SK-N-SH (cell line): Measurements from ENCODE around the gene C2CD4C. TPM values are rescaled to one million over a fixed set of nuclear protein-coding genes. Genes with fewer than 3 reads are reported as not detected.

Experiments used
- CTCF ChIA-PET: fragments of 300-600, 350-600 bp; formaldehyde crosslinking; extraction: SDS; loops from one replicate; lab custom pipeline; 2021; lab: Yijun Ruan, JAX
- POLR2A ChIA-PET: fragments of 350-600 bp; sonication (Branson Sonifier 250); formaldehyde crosslinking; extraction: SDS; loops from one replicate; lab custom pipeline; 2020; ENCODE audit warnings: antibody characterized with exemption, inconsistent platforms; lab: Yijun Ruan, JAX
- DNase-seq: peaks from one replicate; pipeline ENCODE4 v3.0.0; 2012
- H2AFZ ChIP-seq: fragments of 200-600 bp; sonication (generic); 2 replicates; pipeline ENCODE4 v1.8.1; 2016; ENCODE audit warnings: antibody characterized with exemption, mild to moderate bottlenecking, low read depth
- H3F3A ChIP-seq: fragments of 200-600 bp; sonication (generic); replicated peaks from 2 replicates; pipeline ENCODE3; 2016; ENCODE audit warnings: antibody characterized with exemption, mild to moderate bottlenecking; ENCODE audit not compliant: insufficient read depth
- H3K27ac ChIP-seq, 2 experiments: fragments of 200-500 bp in 1 of 2; fragments of 200-600 bp in 1 of 2; sonication (Bioruptor generic) in 1 of 2; sonication (generic), shearing (Covaris generic) in 1 of 2; 2 replicates each; pipeline versions ENCODE4 v1.5.1 to v1.6.1; 2014 to 2016; ENCODE audit warnings: low read depth in 2 of 2, inconsistent platforms in 1 of 2, low read length in 1 of 2, mild to moderate bottlenecking in 1 of 2, mixed read lengths in 1 of 2
- H3K27me3 ChIP-seq: fragments of 200-600 bp; sonication (generic), shearing (Covaris generic); 2 replicates; pipeline ENCODE4 v1.6.1; 2016; ENCODE audit warnings: mixed run types; ENCODE audit not compliant: insufficient read depth
- H3K36me3 ChIP-seq, 2 experiments: fragments of 200-500 bp in 1 of 2; fragments of 200-600 bp in 1 of 2; sonication (Bioruptor generic) in 1 of 2; sonication (generic) in 1 of 2; replicated peaks in 1 of 2; 2 replicates each; pipeline versions ENCODE3 to v1.5.1; 2014 to 2016; ENCODE audit warnings: low read length in 1 of 2, mild to moderate bottlenecking in 1 of 2; ENCODE audit not compliant: insufficient read depth in 2 of 2, control insufficient read depth in 1 of 2
- H3K4me1 ChIP-seq, 2 experiments: fragments of 200-500 bp in 1 of 2; fragments of 200-600 bp in 1 of 2; sonication (Bioruptor generic) in 1 of 2; sonication (generic), shearing (Covaris generic) in 1 of 2; 2 replicates each; pipeline versions ENCODE4 v1.5.1 to v1.6.1; 2014 to 2016; ENCODE audit warnings: low read depth in 1 of 2, low read length in 1 of 2, mixed run types in 1 of 2; ENCODE audit not compliant: insufficient read depth in 2 of 2, control insufficient read depth in 1 of 2
- H3K4me2 ChIP-seq: fragments of 200-600 bp; sonication (generic), shearing (Covaris generic); 2 replicates; pipeline ENCODE4 v1.6.1; 2017; ENCODE audit warnings: mixed run types
- H3K4me3 ChIP-seq, 2 experiments: fragments of 200-500 bp in 1 of 2; fragments of 200-600 bp in 1 of 2; sonication (Bioruptor generic) in 1 of 2; sonication (generic), shearing (Covaris generic) in 1 of 2; 2 replicates each; pipeline versions ENCODE4 v1.5.1 to v1.8.1; 2014 to 2016; ENCODE audit warnings: low read depth in 2 of 2, inconsistent platforms in 1 of 2, low read length in 1 of 2, mild to moderate bottlenecking in 1 of 2, mixed read lengths in 1 of 2, moderate library complexity in 1 of 2
- H3K79me2 ChIP-seq: fragments of 200-600 bp; sonication (generic); 2 replicates; pipeline ENCODE4 v1.8.1; 2017; ENCODE audit warnings: mild to moderate bottlenecking; ENCODE audit not compliant: insufficient read depth
- H3K9ac ChIP-seq: fragments of 200-600 bp; sonication (generic); 2 replicates; pipeline ENCODE4 v1.6.1; 2017; ENCODE audit warnings: mixed run types
- H3K9me2 ChIP-seq: fragments of 200-600 bp; sonication (generic); 2 replicates; pipeline ENCODE4 v1.6.1; 2017; ENCODE audit warnings: mixed run types
- H3K9me3 ChIP-seq: fragments of 200-600 bp; sonication (generic); 2 replicates; pipeline ENCODE4 v1.6.1; 2017; ENCODE audit warnings: mixed run types, mild to moderate bottlenecking, moderate library complexity
- H4K20me1 ChIP-seq: fragments of 200-600 bp; sonication (generic); 2 replicates; pipeline ENCODE4 v1.6.1; 2017; ENCODE audit warnings: mild to moderate bottlenecking, mixed run types; ENCODE audit not compliant: insufficient read depth
- EP300 ChIP-seq, 2 experiments: IDR thresholded peaks; 2 replicates each; pipeline versions ENCODE4 v1.4.0 to v1.6.1; 2012; ENCODE audit warnings: borderline replicate concordance in 1 of 2, low read depth in 1 of 2, low read length in 1 of 2
- FOXJ3 ChIP-seq: sonication (generic); formaldehyde crosslinking; IDR thresholded peaks from 2 replicates; pipeline ENCODE4 v1.5.1; 2020; ENCODE audit warnings: mild to moderate bottlenecking, missing genetic modification reagents
- FOXM1 ChIP-seq: IDR thresholded peaks from 2 replicates; pipeline ENCODE4 v1.4.0; 2012; ENCODE audit warnings: low read depth, mild to moderate bottlenecking
- GABPA ChIP-seq: IDR thresholded peaks from 2 replicates; pipeline ENCODE4 v1.4.0; 2012; ENCODE audit warnings: low read depth, mild to moderate bottlenecking
- MEF2A ChIP-seq: IDR thresholded peaks from 2 replicates; pipeline ENCODE4 v1.4.0; 2012; ENCODE audit warnings: low read depth, borderline replicate concordance
- NRF1 ChIP-seq: IDR thresholded peaks from 2 replicates; pipeline ENCODE4 v1.6.1; 2012; ENCODE audit warnings: low read depth, mild to moderate bottlenecking, low read length
- POLR2AphosphoS5 ChIP-seq: IDR thresholded peaks from 2 replicates; pipeline ENCODE4 v1.6.1; 2012; ENCODE audit warnings: low read depth, low read length
- RFX5 ChIP-seq: IDR thresholded peaks from 2 replicates; pipeline ENCODE4 v1.6.1; 2012; ENCODE audit warnings: mild to moderate bottlenecking, improper control_type of control experiment, low read length
- RXRA ChIP-seq: IDR thresholded peaks from 2 replicates; pipeline ENCODE4 v1.4.0; 2012; ENCODE audit warnings: low read depth, mild to moderate bottlenecking, borderline replicate concordance
- SIN3A ChIP-seq: IDR thresholded peaks from 2 replicates; pipeline ENCODE4 v1.6.1; 2012; ENCODE audit warnings: low read depth, mild to moderate bottlenecking, low read length, moderate library complexity, borderline replicate concordance
- YY1 ChIP-seq: IDR thresholded peaks from 2 replicates; pipeline ENCODE4 v1.4.0; 2012; ENCODE audit warnings: low read depth, mild to moderate bottlenecking
- WGBS: methylation state at CpG from one replicate; pipeline ENCODE4 v1.1.6; 2017; ENCODE audit warnings: low lambda C conversion rate; 5-methylcytosine and 5-hydroxymethylcytosine counted together
- polyA plus RNA-seq, 3 experiments: library from polyadenylated mRNA; depleted of rRNA; stranded (reverse); fragments of >200 nt; gene quantifications; 2 replicates each; pipeline ENCODE4 v1.2.3, GENCODE V29; 2012
- TF ChIP-seq, protein P1 (sequence below): IDR thresholded peaks from 2 replicates; pipeline ENCODE4; 2012

The C2CD4C gene
- polyA plus RNA-seq, 1 of the 3 experiments (the other 2 are of a cell fraction), result 0.23 TPM

DNA sequence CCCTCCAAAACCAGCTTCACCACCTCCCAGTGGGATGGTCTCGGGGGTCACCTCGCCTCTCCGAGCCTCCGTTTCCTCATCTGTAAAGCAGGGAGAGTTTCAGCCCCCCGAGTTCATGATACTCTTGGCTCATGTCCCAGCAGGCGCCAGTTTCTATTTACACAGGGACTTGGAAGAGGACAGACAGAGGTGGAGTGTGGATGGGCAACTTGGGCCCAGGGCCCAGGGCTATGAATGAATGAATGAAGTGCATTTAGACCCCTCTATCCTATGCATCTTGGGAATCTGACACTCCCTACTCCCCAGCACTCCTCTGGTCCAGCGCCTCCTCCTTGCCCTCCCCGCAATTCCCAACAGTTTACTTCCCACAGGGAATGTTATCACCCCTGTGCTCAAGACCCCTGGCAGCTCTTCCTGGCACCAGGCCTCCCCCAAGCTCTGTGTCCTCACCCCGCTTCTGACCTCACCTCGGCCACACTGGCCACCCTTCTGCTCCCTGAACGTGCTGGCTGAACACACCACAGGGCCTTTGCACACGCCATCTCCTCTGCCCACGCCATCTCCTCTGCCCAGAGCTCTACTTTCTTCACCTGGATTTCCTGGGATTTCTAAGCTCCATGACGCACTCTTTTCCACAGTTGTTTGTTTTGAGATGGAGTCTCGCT, 4.9 kb upstream of the C2CD4C start:
- Histone ChIP-seq H3K9me3 (no peaks in the 10 kb centered on the region), H3K79me2 (no peaks in the 10 kb centered on the region), H3K27ac (no peak overlapping the region), H2AFZ (no peak overlapping the region), H3K4me1 (peaks cover 0 to 15% of the 10 kb centered on the region in 2 experiments; a peak in 1 of 4 replicates), H3F3A (no peaks in the 10 kb centered on the region), H3K9me2 (no peaks in the 10 kb centered on the region), H3K27me3 (peaks cover 8% of the 10 kb centered on the region; the same call in 1 of the 2 replicates)
- DNase-seq, result no peak
- CTCF ChIA-PET, result interaction anchor here (0.9 to 2.0 kb wide), 3 partner anchors 10 to 65 kb away, joined by 3 to 5 read pairs (median 4); no protein-coding TSS in a partner anchor
- WGBS, result 39% methylated on average over 15 of the region's 15 CpGs
- TF ChIP-seq MEF2A, result no peak
- TF ChIP-seq FOXM1, result no peak
- TF ChIP-seq YY1, result no peak
- TF ChIP-seq RFX5, result no peak
- TF ChIP-seq, protein P1, sequence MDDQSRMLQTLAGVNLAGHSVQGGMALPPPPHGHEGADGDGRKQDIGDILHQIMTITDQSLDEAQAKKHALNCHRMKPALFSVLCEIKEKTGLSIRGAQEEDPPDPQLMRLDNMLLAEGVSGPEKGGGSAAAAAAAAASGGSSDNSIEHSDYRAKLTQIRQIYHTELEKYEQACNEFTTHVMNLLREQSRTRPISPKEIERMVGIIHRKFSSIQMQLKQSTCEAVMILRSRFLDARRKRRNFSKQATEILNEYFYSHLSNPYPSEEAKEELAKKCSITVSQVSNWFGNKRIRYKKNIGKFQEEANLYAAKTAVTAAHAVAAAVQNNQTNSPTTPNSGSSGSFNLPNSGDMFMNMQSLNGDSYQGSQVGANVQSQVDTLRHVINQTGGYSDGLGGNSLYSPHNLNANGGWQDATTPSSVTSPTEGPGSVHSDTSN, result no peak
- no peak for TF ChIP-seq NRF1
- no peak for TF ChIP-seq FOXJ3 (CRISPR knock-in tag)
- TF ChIP-seq, all 33 proteins: peak for 0
- no peaks in the 10 kb centered on the region for H3K36me3 ChIP-seq
- H4K20me1 ChIP-seq, result no peaks in the 10 kb centered on the region
- no peak overlapping the region for H3K4me3 ChIP-seq
- no peak overlapping the region for H3K4me2 ChIP-seq
- H3K9ac ChIP-seq, result no peak overlapping the region
- POLR2A ChIA-PET, result no interaction called here

DNA sequence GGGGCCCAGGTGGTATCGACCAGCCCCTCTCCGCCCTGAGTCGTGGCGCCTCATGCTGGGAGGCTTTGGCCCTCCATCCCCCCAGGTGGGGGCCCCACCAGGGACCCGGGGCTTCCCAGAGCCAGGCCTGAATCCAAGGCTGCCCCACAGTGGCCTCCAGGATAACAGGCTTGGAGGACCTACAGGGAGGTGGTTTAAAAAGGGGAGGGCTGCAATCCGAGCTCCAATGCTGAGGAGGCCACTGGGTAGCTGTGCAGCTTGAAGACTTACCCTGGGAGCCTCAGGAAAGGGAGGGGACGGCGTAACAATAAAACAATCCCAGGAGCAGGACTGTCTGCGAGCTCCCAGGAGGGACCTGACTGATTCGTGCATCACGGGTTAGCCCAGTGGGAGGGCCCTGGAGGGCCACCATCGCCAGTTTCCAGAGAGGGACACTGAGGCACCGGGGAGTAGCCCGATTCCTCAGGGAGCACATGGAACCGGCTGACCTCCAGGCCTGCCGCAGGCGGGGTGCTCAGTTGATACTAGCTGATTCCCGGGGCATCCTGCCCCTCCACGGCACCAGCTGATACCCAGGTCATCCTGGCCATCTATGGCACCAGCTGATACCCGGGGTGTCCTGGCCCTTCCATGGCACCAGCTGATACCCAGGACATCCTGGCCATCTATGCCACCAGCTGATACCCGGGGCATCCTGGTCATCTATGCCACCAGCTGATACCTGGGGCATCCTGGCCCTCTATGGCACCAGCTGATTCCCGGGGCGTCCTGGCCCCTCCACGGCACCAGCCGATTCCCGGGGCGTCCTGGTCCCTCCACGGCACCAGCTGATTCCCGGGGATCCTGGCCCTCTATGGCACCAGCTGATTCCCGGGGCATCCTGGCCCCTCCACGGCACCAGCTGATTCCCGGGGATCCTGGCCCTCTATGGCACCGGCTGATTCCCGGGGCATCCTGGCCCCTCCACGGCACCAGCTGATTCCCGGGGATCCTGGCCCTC, 3.7 kb upstream of the C2CD4C start:
- Histone ChIP-seq H3K36me3 (no peaks in the 10 kb centered on the region), H4K20me1 (no peaks in the 10 kb centered on the region), H3K4me2 (no peak overlapping the region), H3K4me3 (no peak overlapping the region), H2AFZ (no peak overlapping the region), H3K9ac (no peak overlapping the region), H3F3A (no peaks in the 10 kb centered on the region), H3K4me1 (peaks cover 0 to 18% of the 10 kb centered on the region in 2 experiments; a peak in 1 of 4 replicates), H3K9me3 (no peaks in the 10 kb centered on the region), H3K79me2 (no peaks in the 10 kb centered on the region), H3K27me3 (peaks cover 8% of the 10 kb centered on the region; the same call in 1 of the 2 replicates), H3K9me2 (no peaks in the 10 kb centered on the region), H3K27ac (no peak overlapping the region)
- WGBS, result 39% methylated on average over 12 of the region's 36 CpGs
- POLR2A ChIA-PET, result no interaction called here
- peak; percentile 38 for DNase-seq
- TF ChIP-seq EP300 (IDR thresholded peaks at IDR 0.05; ENCODE audit: borderline replicate concordance in 1 of 2, low read depth in 1 of 2, low read length in 1 of 2) (no peak), RXRA (no peak), RFX5 (no peak), NRF1 (no peak), POLR2AphosphoS5 (no peak), SIN3A (no peak), GABPA (no peak)
- CTCF ChIA-PET, result interaction anchor here (1.3 to 2.0 kb wide), 4 partner anchors 9 to 66 kb away, joined by 3 to 6 read pairs (median 4); no protein-coding TSS in a partner anchor
